GM23248 (cell line): ENCODE measurements around the gene PCDHGB2.

Source experiments
- EZH2 ChIP-seq: fragments of 200-600 bp; sonication (generic); IDR thresholded peaks from 2 replicates; pipeline ENCODE4 v1.6.1; 2018; ENCODE audit warnings: antibody characterized with exemption, mild to moderate bottlenecking; ENCODE audit not compliant: insufficient read depth, poor library complexity, severe bottlenecking
- EZH2phosphoT487 ChIP-seq: fragments of 200-600 bp; sonication (generic); IDR thresholded peaks from 2 replicates; pipeline ENCODE4 v1.6.1; 2018; ENCODE audit warnings: antibody characterized with exemption, moderate library complexity, mild to moderate bottlenecking, low read depth; ENCODE audit not compliant: insufficient read depth

GRCh38 chr5:141313711-141314110, 46.1 kb upstream of the PCDHGB2 start:
- TF ChIP-seq EZH2 (no peak), EZH2phosphoT487 (no peak)
